Mesenchymal stem cell (in vitro differentiated cells and primary cell): ENCODE data around the gene AKAP7.

Experiments used
- DNase-seq: peaks from one replicate; pipeline ENCODE4 v3.0.0-alpha.2; 2013
- H2AFZ ChIP-seq: one replicate; pipeline ENCODE4 v1.6.1; 2013; ENCODE audit warnings: low read depth, mild to moderate bottlenecking, control low read depth, inconsistent platforms, low read length, moderate library complexity
- H2AK5ac ChIP-seq: 2 replicates; pipeline ENCODE4 v1.6.1; 2013; ENCODE audit warnings: low read length, moderate library complexity, mild to moderate bottlenecking, inconsistent platforms; ENCODE audit not compliant: severe bottlenecking
- H2BK120ac ChIP-seq: one replicate; pipeline ENCODE4 v1.6.1; 2013; ENCODE audit warnings: low read depth, mild to moderate bottlenecking, inconsistent platforms, low read length, moderate library complexity
- H2BK12ac ChIP-seq, 2 experiments: one replicate each; pipeline ENCODE4 v1.6.1; 2013; ENCODE audit warnings: inconsistent platforms in 2 of 2, low read length in 2 of 2, mild to moderate bottlenecking in 2 of 2, moderate library complexity in 2 of 2, control low read depth in 1 of 2
- H2BK15ac ChIP-seq: one replicate; pipeline ENCODE4 v1.6.1; 2013; ENCODE audit warnings: mild to moderate bottlenecking, low read depth, inconsistent platforms; ENCODE audit not compliant: poor library complexity, severe bottlenecking
- H2BK5ac ChIP-seq: 2 replicates; pipeline ENCODE4 v1.6.1; 2013; ENCODE audit warnings: low read depth, mild to moderate bottlenecking, low read length, control low read depth, inconsistent platforms; ENCODE audit not compliant: poor library complexity, severe bottlenecking
- H3K14ac ChIP-seq, 2 experiments: one replicate each; pipeline ENCODE4 v1.6.1; 2013; ENCODE audit warnings: inconsistent platforms in 2 of 2, low read length in 2 of 2, control low read depth in 1 of 2, mild to moderate bottlenecking in 1 of 2, moderate library complexity in 1 of 2
- H3K18ac ChIP-seq, 2 experiments: one replicate each; pipeline ENCODE4 v1.6.1; 2013; ENCODE audit warnings: inconsistent platforms in 2 of 2, low read length in 2 of 2, control low read depth in 1 of 2, low read depth in 1 of 2, mild to moderate bottlenecking in 1 of 2
- H3K23ac ChIP-seq, 2 experiments: one replicate each; pipeline ENCODE4 v1.6.1; 2013; ENCODE audit warnings: inconsistent platforms in 2 of 2, low read length in 2 of 2, mild to moderate bottlenecking in 2 of 2, moderate library complexity in 2 of 2, control low read depth in 1 of 2
- H3K27ac ChIP-seq: 2 replicates; pipeline ENCODE4 v1.5.1; 2013; ENCODE audit warnings: mild to moderate bottlenecking, moderate library complexity, low read length, control low read depth, inconsistent platforms; ENCODE audit not compliant: poor library complexity, severe bottlenecking
- H3K27me3 ChIP-seq, 2 experiments: 2 replicates each; pipeline versions ENCODE4 v1.6.1 to v1.7.0; 2013; ENCODE audit warnings: low read length in 2 of 2, mild to moderate bottlenecking in 2 of 2, moderate library complexity in 2 of 2, control low read depth in 1 of 2, inconsistent platforms in 1 of 2; ENCODE audit not compliant: control insufficient read depth in 1 of 2, insufficient read depth in 1 of 2
- H3K36me3 ChIP-seq, 2 experiments: 2 replicates each; pipeline versions ENCODE4 v1.6.1 to v1.7.0; 2013; ENCODE audit warnings: low read length in 2 of 2, control low read depth in 1 of 2, inconsistent platforms in 1 of 2, low read depth in 1 of 2, mild to moderate bottlenecking in 1 of 2; ENCODE audit not compliant: insufficient read depth in 2 of 2, control insufficient read depth in 1 of 2
- H3K4ac ChIP-seq, 2 experiments: one replicate each; pipeline ENCODE4 v1.6.1; 2013; ENCODE audit warnings: inconsistent platforms in 2 of 2, low read length in 2 of 2, mild to moderate bottlenecking in 2 of 2, moderate library complexity in 2 of 2, control low read depth in 1 of 2, low read depth in 1 of 2
- H3K4me1 ChIP-seq: 2 replicates; pipeline ENCODE4 v1.6.1; 2013; ENCODE audit warnings: low read depth, low read length, control low read depth; ENCODE audit not compliant: control insufficient read depth, insufficient read depth
- H3K4me2 ChIP-seq: 2 replicates; pipeline ENCODE4 v1.6.1; 2013; ENCODE audit warnings: low read length, mild to moderate bottlenecking, inconsistent platforms; ENCODE audit not compliant: poor library complexity, severe bottlenecking
- H3K4me3 ChIP-seq, 2 experiments: 2 replicates each; pipeline versions ENCODE4 v1.5.1 to v1.7.0; 2013; ENCODE audit warnings: low read length in 2 of 2, mild to moderate bottlenecking in 2 of 2, control low read depth in 1 of 2, low read depth in 1 of 2; ENCODE audit not compliant: insufficient read depth in 1 of 2
- H3K79me1 ChIP-seq: replicated peaks from 2 replicates; pipeline ENCODE4 v1.6.1; 2013; ENCODE audit warnings: mild to moderate bottlenecking, control low read depth, low read length, inconsistent platforms; ENCODE audit not compliant: poor library complexity, severe bottlenecking
- H3K9ac ChIP-seq: 2 replicates; pipeline ENCODE4 v1.7.0; 2013; ENCODE audit warnings: mild to moderate bottlenecking, low read length, moderate library complexity
- H3K9me3 ChIP-seq: 2 replicates; pipeline ENCODE4 v1.7.0; 2013; ENCODE audit warnings: mild to moderate bottlenecking, low read length; ENCODE audit not compliant: control insufficient read depth
- H4K8ac ChIP-seq: one replicate; pipeline ENCODE4 v1.6.1; 2013; ENCODE audit warnings: inconsistent platforms, mild to moderate bottlenecking, low read length, moderate library complexity
- H4K91ac ChIP-seq: one replicate; pipeline ENCODE4 v1.6.1; 2013; ENCODE audit warnings: mild to moderate bottlenecking, low read length, inconsistent platforms
- WGBS: methylation state at CpG from one replicate; pipeline ENCODE4 v1.1.7; 2013; ENCODE audit warnings: mixed read lengths; 5-methylcytosine and 5-hydroxymethylcytosine counted together

AKAP7 gene

DNA sequence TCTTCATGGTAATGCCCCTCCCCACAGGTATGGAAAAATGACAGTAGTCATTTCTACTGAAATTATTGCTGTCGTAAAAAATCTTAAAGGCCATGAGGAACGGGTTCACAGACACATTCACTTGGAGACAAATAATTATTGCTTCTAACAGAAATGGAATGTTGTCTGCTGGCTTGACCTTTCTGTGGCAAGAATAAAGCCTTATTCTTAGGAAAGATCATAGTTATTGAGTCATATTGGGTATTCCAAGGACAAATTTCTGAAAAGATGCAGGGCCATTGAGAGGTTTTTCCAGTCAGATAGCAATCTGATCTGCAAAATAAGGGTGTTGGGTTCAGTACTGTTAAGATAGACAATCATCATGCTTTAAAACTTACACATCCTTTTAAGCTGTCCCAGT is 29.2 kb downstream of the AKAP7 start:
- Histone ChIP-seq H3K4me3 (no peak overlapping the region), H3K79me1 (no peaks in the 10 kb centered on the region), H3K4me2 (no peak overlapping the region), H3K23ac (no peak overlapping the region), H3K36me3 (peaks cover 0 to 2% of the 10 kb centered on the region in 2 experiments), H2AK5ac (no peak overlapping the region), H3K9me3 (no peaks in the 10 kb centered on the region), H3K27ac (no peak overlapping the region), H3K18ac (no peak overlapping the region), H4K91ac (no peak overlapping the region), H4K8ac (no peak overlapping the region), H2BK5ac (no peak overlapping the region), H3K4ac (no peak overlapping the region), H3K14ac (no peak overlapping the region), H2BK12ac (no peak overlapping the region), H3K27me3 (no peaks in the 10 kb centered on the region), H2AFZ (no peak overlapping the region), H2BK120ac (no peak overlapping the region), H2BK15ac (no peak overlapping the region), H3K9ac (no peak overlapping the region), H3K4me1 (no peaks in the 10 kb centered on the region)
- DNase-seq: peak; percentile 19
- WGBS: 88% methylated on average over 2 of the region's 2 CpGs

DNA sequence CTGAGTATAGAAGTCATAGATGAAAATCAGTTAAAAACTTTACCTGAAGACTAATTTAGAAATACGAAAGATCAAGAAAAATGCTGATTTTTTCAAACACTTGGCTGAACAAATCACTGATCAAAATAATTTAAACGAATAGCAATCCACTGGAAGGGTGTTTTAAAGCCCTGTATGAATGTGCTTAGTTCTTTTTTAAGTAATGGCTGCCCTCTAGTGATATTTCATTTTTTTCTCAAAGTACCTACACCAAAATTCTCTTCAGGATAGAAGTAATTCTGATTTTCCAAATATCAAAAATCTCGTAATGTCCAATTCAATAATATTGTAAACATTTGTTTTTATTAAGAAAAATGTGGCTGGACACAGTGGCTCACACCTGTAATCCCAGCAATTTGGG is 32.5 kb downstream of the AKAP7 start:
- no peak overlapping the region for H4K8ac ChIP-seq
- peaks cover 2% of the 10 kb centered on the region for H3K4me1 ChIP-seq
- no peak overlapping the region for H2AFZ ChIP-seq
- H3K27me3 ChIP-seq: no peaks in the 10 kb centered on the region
- H3K79me1 ChIP-seq: no peaks in the 10 kb centered on the region
- no CpG with 5 or more reads among the region's 3 CpGs for WGBS
- no peak overlapping the region for H3K4me2 ChIP-seq
- no peak overlapping the region for H2AK5ac ChIP-seq
- H2BK5ac ChIP-seq: no peak overlapping the region
- H3K23ac ChIP-seq: no peak overlapping the region
- H3K27ac ChIP-seq: no peak overlapping the region
- no peak overlapping the region for H3K14ac ChIP-seq
- no peak for DNase-seq
- no peak overlapping the region for H3K4ac ChIP-seq
- no peak overlapping the region for H3K9ac ChIP-seq
- no peak overlapping the region for H4K91ac ChIP-seq
- H2BK120ac ChIP-seq: no peak overlapping the region
- H3K9me3 ChIP-seq: no peaks in the 10 kb centered on the region
- H3K18ac ChIP-seq: no peak overlapping the region
- H2BK15ac ChIP-seq: no peak overlapping the region
- H3K4me3 ChIP-seq: no peak overlapping the region
- no peaks in the 10 kb centered on the region for H3K36me3 ChIP-seq
- no peak overlapping the region for H2BK12ac ChIP-seq

DNA sequence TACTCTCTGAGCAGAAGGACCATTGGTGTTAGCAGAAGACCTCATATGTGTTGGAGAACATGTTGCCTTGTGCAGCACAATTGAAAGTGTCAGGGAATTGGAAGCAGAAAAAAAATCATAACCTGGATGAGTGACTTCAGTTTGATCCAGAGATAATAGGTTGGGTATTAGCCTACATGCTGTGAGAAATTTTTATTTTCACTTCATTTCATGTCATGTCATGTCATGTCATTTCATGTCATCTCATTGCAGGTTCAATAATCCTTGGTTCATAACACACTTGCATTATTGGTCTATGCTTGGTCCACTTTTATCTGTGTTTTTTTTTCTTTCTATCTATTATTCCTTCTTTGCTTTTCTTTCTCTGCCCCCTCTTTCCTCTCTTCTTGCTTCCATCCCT is 34.3 kb downstream of the AKAP7 start:
- Histone ChIP-seq H3K79me1 (no peaks in the 10 kb centered on the region), H3K36me3 (no peaks in the 10 kb centered on the region), H3K4me2 (no peak overlapping the region), H3K4ac (no peak overlapping the region), H3K23ac (no peak overlapping the region), H3K27ac (no peak overlapping the region), H3K14ac (no peak overlapping the region), H3K9ac (no peak overlapping the region), H3K18ac (no peak overlapping the region), H2BK120ac (no peak overlapping the region), H3K27me3 (no peaks in the 10 kb centered on the region), H4K91ac (no peak overlapping the region), H4K8ac (no peak overlapping the region), H2BK5ac (no peak overlapping the region), H3K9me3 (no peaks in the 10 kb centered on the region), H3K4me1 (peaks cover 2% of the 10 kb centered on the region), H2BK15ac (no peak overlapping the region), H2BK12ac (no peak overlapping the region), H2AK5ac (no peak overlapping the region), H3K4me3 (no peak overlapping the region), H2AFZ (no peak overlapping the region)
- DNase-seq: no peak

DNA sequence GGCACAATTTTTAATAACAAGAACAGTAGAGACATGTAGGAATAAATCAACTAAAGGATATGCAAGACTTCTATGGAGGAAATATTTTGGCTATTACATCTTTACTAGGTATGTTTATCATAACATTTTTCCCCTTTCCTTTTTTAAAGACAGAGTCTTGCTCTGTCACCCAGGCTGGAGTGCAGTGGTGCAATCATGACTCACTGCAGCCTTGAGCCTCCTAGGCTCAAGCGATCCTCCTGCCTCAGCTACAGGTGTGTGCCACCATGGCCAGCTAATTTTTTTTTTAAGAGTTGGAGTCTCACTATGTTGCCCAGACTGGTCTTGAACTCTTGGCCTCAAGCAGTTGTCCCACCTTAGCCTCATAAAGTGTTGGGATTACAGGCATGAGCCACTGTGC is 37.0 kb downstream of the AKAP7 start:
- Histone ChIP-seq H3K27me3 (no peaks in the 10 kb centered on the region), H3K4me1 (peaks cover 2% of the 10 kb centered on the region), H3K9ac (no peak overlapping the region), H2AFZ (no peak overlapping the region), H3K4me2 (no peak overlapping the region), H3K36me3 (no peaks in the 10 kb centered on the region), H3K9me3 (no peaks in the 10 kb centered on the region), H4K8ac (no peak overlapping the region), H3K27ac (no peak overlapping the region), H2AK5ac (no peak overlapping the region), H3K18ac (no peak overlapping the region), H4K91ac (no peak overlapping the region), H2BK15ac (no peak overlapping the region), H2BK12ac (no peak overlapping the region), H2BK120ac (no peak overlapping the region), H3K79me1 (no peaks in the 10 kb centered on the region), H3K14ac (no peak overlapping the region), H2BK5ac (no peak overlapping the region), H3K4me3 (no peak overlapping the region), H3K4ac (no peak overlapping the region), H3K23ac (no peak overlapping the region)
- 88% methylated on average over 1 of the region's 1 CpG for WGBS
- DNase-seq: peak; percentile 18
